B cell (primary cell): ENCODE data around the gene TSPAN9.

ENCODE experiments used
- CTCF ChIP-seq: fragments of 200-600 bp; IDR thresholded peaks from one replicate; pipeline ENCODE4 v1.8.0; 2022; ENCODE audit warnings: antibody characterized with exemption, mild to moderate bottlenecking
- EZH2 ChIP-seq: IDR thresholded peaks from 2 replicates; pipeline ENCODE4 v1.6.1; 2012; ENCODE audit warnings: borderline replicate concordance, low read depth, mild to moderate bottlenecking, moderate library complexity, low read length; ENCODE audit not compliant: insufficient read depth, poor library complexity, severe bottlenecking

GRCh38 chr12:3091382-3092241, 14.4 kb downstream of the TSPAN9 start:
- no peak for TF ChIP-seq CTCF
- no peak for TF ChIP-seq EZH2
